A549 (cell line): Measurements from ENCODE around the gene SLC24A3. TPM values are rescaled to one million over a fixed set of nuclear protein-coding genes. Genes with fewer than 3 reads are reported as not detected.
A peak's percentile ranks its signal among the peaks of the same experiment; 100 is the strongest.

Experiments used
- ATAC-seq, 2 experiments: fragments of 200-7000 bp in 1 of 2; fragments of >200 bp in 1 of 2; cut with Nextera tagmentation in 1 of 2; cut with Tn5 transposase in 1 of 2; 3 replicates each; pipeline versions ENCODE4 v1.8.0 to v1.9.1; 2018 to 2020; ENCODE audit warnings: mild to moderate bottlenecking in 1 of 2, moderate library complexity in 1 of 2
- CTCF ChIA-PET: fragments of 300-600 bp; sonication (Branson Sonifier 250); formaldehyde crosslinking; extraction: SDS; loops from one replicate; lab custom pipeline; 2021; ENCODE audit warnings: antibody characterized with exemption, inconsistent platforms; lab: Yijun Ruan, JAX
- POLR2A ChIA-PET: fragments of 350-600 bp; formaldehyde crosslinking; extraction: SDS; loops from one replicate; lab custom pipeline; 2021; ENCODE audit warnings: antibody characterized with exemption, inconsistent platforms; lab: Yijun Ruan, JAX
- DNase-seq, 2 experiments: peaks; one replicate each; pipeline versions ENCODE4 v3.0.0 to v3.0.0-alpha.2; 2011 to 2016; ENCODE audit warnings: low read depth in 1 of 2, low spot score in 1 of 2
- FAIRE-seq: peaks from 2 replicates; lab custom pipeline; 2011; peaks lifted over from hg19 to GRCh38; lab: Jason Lieb, UNC
- H3K27ac ChIP-seq, 2 experiments: fragments of >200 bp; sonication (Bioruptor Twin); formaldehyde crosslinking; 3 replicates each; pipeline ENCODE4 v1.5.1; 2016 to 2017
- H3K4me1 ChIP-seq: fragments of >200 bp; sonication (Bioruptor Twin); formaldehyde crosslinking; 3 replicates; pipeline ENCODE4 v1.6.1; 2016
- H3K4me2 ChIP-seq: fragments of >200 bp; sonication (Bioruptor Twin); formaldehyde crosslinking; 3 replicates; pipeline ENCODE4 v1.6.1; 2016
- H3K4me3 ChIP-seq: fragments of >200 bp; sonication (Bioruptor Twin); formaldehyde crosslinking; 3 replicates; pipeline ENCODE4 v1.5.1; 2016
- H3K9me3 ChIP-seq: fragments of >200 bp; sonication (Bioruptor Twin); formaldehyde crosslinking; 3 replicates; pipeline ENCODE4 v1.6.1; 2016
- CBX8 ChIP-seq: fragments of 200-600 bp; sonication (generic); IDR thresholded peaks from 2 replicates; pipeline ENCODE4 v1.6.1; 2016
- CHD4 ChIP-seq: fragments of 200-600 bp; sonication (generic); IDR thresholded peaks from 2 replicates; pipeline ENCODE4 v1.6.1; 2016; ENCODE audit warnings: antibody characterized with exemption, mild to moderate bottlenecking, borderline replicate concordance
- CTCF ChIP-seq: fragments of >200 bp; sonication (Bioruptor Twin); formaldehyde crosslinking; IDR thresholded peaks from 3 replicates; pipeline ENCODE4 v1.5.1; 2016
- EHF ChIP-seq: fragments of 250-450 bp; sonication (Bioruptor Pico); IDR thresholded peaks from 2 replicates; pipeline ENCODE4 v1.5.0; 2020; ENCODE audit warnings: mild to moderate bottlenecking
- EHMT2 ChIP-seq: fragments of 200-600 bp; sonication (generic); IDR thresholded peaks from 2 replicates; pipeline ENCODE4 v1.6.1; 2016; ENCODE audit warnings: antibody characterized with exemption, low read depth, mild to moderate bottlenecking, moderate library complexity
- FOSL2 ChIP-seq, 2 experiments: fragments of 450-650 bp in 1 of 2; fragments of >200 bp in 1 of 2; sonication (Bioruptor Twin) in 1 of 2; formaldehyde crosslinking; IDR thresholded peaks; 2 replicates each; pipeline versions ENCODE4 v1.5.0 to v1.6.1; 2016 to 2020; ENCODE audit warnings: mild to moderate bottlenecking in 1 of 2, moderate library complexity in 1 of 2
- HEYL ChIP-seq: fragments of 250-450 bp; sonication (Bioruptor Pico); IDR thresholded peaks from 2 replicates; pipeline ENCODE4 v1.8.0; 2021; ENCODE audit warnings: mild to moderate bottlenecking, moderate library complexity
- HOXA7 ChIP-seq: fragments of 250-450 bp; sonication (Bioruptor Pico); IDR thresholded peaks from 2 replicates; pipeline ENCODE4 v1.5.0; 2020; ENCODE audit warnings: mild to moderate bottlenecking, moderate library complexity
- HOXB5 ChIP-seq: fragments of 250-450 bp; sonication (Bioruptor Pico); IDR thresholded peaks from 2 replicates; pipeline ENCODE4 v1.5.0; 2020; ENCODE audit warnings: mild to moderate bottlenecking, moderate library complexity
- JUN ChIP-seq, 2 experiments: fragments of >200 bp; sonication (Bioruptor Twin); formaldehyde crosslinking; IDR thresholded peaks; 2 replicates in 1 of 2; 3 replicates in 1 of 2; pipeline ENCODE4 v1.6.1; 2016 to 2017
- JUNB ChIP-seq: fragments of >200 bp; sonication (Bioruptor Twin); formaldehyde crosslinking; IDR thresholded peaks from 2 replicates; pipeline ENCODE4 v1.6.1; 2016
- KDM1A ChIP-seq: fragments of 200-600 bp; sonication (generic); IDR thresholded peaks from 2 replicates; pipeline ENCODE4 v1.6.1; 2016; ENCODE audit warnings: low read depth, mild to moderate bottlenecking
- KDM5A ChIP-seq: fragments of 200-600 bp; sonication (generic); IDR thresholded peaks from 2 replicates; pipeline ENCODE4 v1.6.1; 2016; ENCODE audit warnings: antibody characterized with exemption, mild to moderate bottlenecking
- MAFK ChIP-seq: fragments of 450-650 bp; IDR thresholded peaks from 2 replicates; pipeline ENCODE4 v1.6.1; 2014; ENCODE audit not compliant: partially characterized antibody
- NPAS2 ChIP-seq: fragments of 250-450 bp; sonication (Bioruptor Pico); IDR thresholded peaks from 2 replicates; pipeline ENCODE4 v1.8.0; 2022; ENCODE audit warnings: mild to moderate bottlenecking, moderate library complexity, borderline replicate concordance
- NR3C1 ChIP-seq: fragments of >200 bp; sonication (Bioruptor Twin); formaldehyde crosslinking; IDR thresholded peaks from 3 replicates; pipeline ENCODE4 v1.6.1; 2017
- POLR2A ChIP-seq: IDR thresholded peaks from 2 replicates; pipeline ENCODE4 v1.6.1; 2012; ENCODE audit warnings: mild to moderate bottlenecking, low read length
- POLR2AphosphoS2 ChIP-seq: conservative IDR thresholded peaks from 2 replicates; pipeline ENCODE4 v1.6.1; 2012; ENCODE audit warnings: low read length, improper control_type of control experiment, inconsistent platforms
- RCOR1 ChIP-seq: fragments of 150-350 bp; IDR thresholded peaks from 2 replicates; pipeline ENCODE4 v1.6.1; 2014; ENCODE audit warnings: antibody characterized with exemption, low read length, low read depth
- RFX5 ChIP-seq: fragments of 450-650 bp; IDR thresholded peaks from 2 replicates; pipeline ENCODE4 v1.7.1; 2014; ENCODE audit warnings: antibody characterized with exemption, mild to moderate bottlenecking, moderate library complexity
- RNF2 ChIP-seq: fragments of 200-600 bp; sonication (generic); IDR thresholded peaks from 2 replicates; pipeline ENCODE4 v1.6.1; 2016; ENCODE audit warnings: low read depth, mild to moderate bottlenecking, antibody characterized with exemption, moderate library complexity, borderline replicate concordance
- SMC3 ChIP-seq: fragments of >200 bp; sonication (Bioruptor Twin); formaldehyde crosslinking; IDR thresholded peaks from 3 replicates; pipeline ENCODE4 v1.6.1; 2018; ENCODE audit warnings: inconsistent platforms
- SREBF2 ChIP-seq: fragments of 450-650 bp; IDR thresholded peaks from 2 replicates; pipeline ENCODE4 v1.6.1; 2014; ENCODE audit warnings: mild to moderate bottlenecking, moderate library complexity
- ZC3H11A ChIP-seq: fragments of 450-650 bp; IDR thresholded peaks from 2 replicates; pipeline ENCODE4 v1.6.1; 2014; ENCODE audit warnings: antibody characterized with exemption, mild to moderate bottlenecking
- ZFP36 ChIP-seq: fragments of 450-650 bp; IDR thresholded peaks from 2 replicates; pipeline ENCODE4 v1.6.1; 2014; ENCODE audit warnings: borderline replicate concordance; ENCODE audit not compliant: partially characterized antibody
- ZNF302 ChIP-seq: fragments of 250-450 bp; sonication (Bioruptor Pico); IDR thresholded peaks from 2 replicates; pipeline ENCODE4 v1.9.0; 2021; ENCODE audit warnings: inconsistent platforms, mild to moderate bottlenecking, moderate library complexity
- ZSCAN20 ChIP-seq: fragments of 250-450 bp; sonication (Bioruptor Pico); IDR thresholded peaks from 2 replicates; pipeline ENCODE4 v1.8.0; 2022; ENCODE audit warnings: mild to moderate bottlenecking, moderate library complexity
- WGBS: methylation state at CpG from one replicate; pipeline ENCODE4 v1.1.6; 2017; ENCODE audit errors: missing lambda C conversion rate; 5-methylcytosine and 5-hydroxymethylcytosine counted together
- polyA plus RNA-seq, 4 experiments: library from polyadenylated mRNA; depleted of rRNA in 3 of 4; stranded (reverse); fragments of >200 nt; fragmentation: RNase III in 1 of 4; extraction: RNeasy Plus Mini Kit Qiagen cat#74134 plus additional on column Dnase treatment in 1 of 4; gene quantifications; 2 replicates in 3 of 4; 3 replicates in 1 of 4; pipeline ENCODE4 v1.2.3, GENCODE V29; 2011 to 2017

Gene SLC24A3
- polyA plus RNA-seq, 2 of the 4 experiments (the other 2 are of a cell fraction) = 0.08 TPM; not detected in 1

GRCh38 chr20:19431316-19431700 lies 218.9 kb downstream of the SLC24A3 start (continued):
- TF ChIP-seq ZSCAN20 (CRISPR knock-in tag) = no peak
- TF ChIP-seq SMC3 = no peak
- no peak for TF ChIP-seq ZFP36
- TF ChIP-seq JUN (IDR thresholded peaks at IDR 0.05) = no peak
- TF ChIP-seq CHD4 = no peak

GRCh38 chr20:19431906-19432305 lies 219.5 kb downstream of the SLC24A3 start:
- POLR2A ChIA-PET = no interaction called here
- no peak for FAIRE-seq
- Histone ChIP-seq H3K9me3 (no peaks in the 10 kb centered on the region), H3K4me3 (no peak overlapping the region), H3K27ac (no peak overlapping the region), H3K4me2 (no peak overlapping the region), H3K4me1 (no peaks in the 10 kb centered on the region)
- CTCF ChIA-PET = interaction anchor here (0.8 to 1.0 kb wide), 2 partner anchors 8 to 204 kb away, joined by 4 read pairs; no protein-coding TSS in a partner anchor
- no peak for DNase-seq
- WGBS = 4% methylated on average over 2 of the region's 2 CpGs
- TF ChIP-seq KDM5A (no peak), ZC3H11A (no peak)
- ATAC-seq = no peak

- Histone ChIP-seq H3K4me2 (no peak overlapping the region), H3K4me1 (no peaks in the 10 kb centered on the region), H3K27ac (no peak overlapping the region), H3K4me3 (no peak overlapping the region), H3K9me3 (no peaks in the 10 kb centered on the region)
- TF ChIP-seq POLR2AphosphoS2 (no peak), CTCF (no peak)
- ATAC-seq (no peak), FAIRE-seq (no peak), DNase-seq (no peak)
- 44% methylated on average over 10 of the region's 10 CpGs for WGBS
- ChIA-PET CTCF (interaction anchor here (0.6 kb wide), 1 partner anchor 1495 kb away, joined by 3 read pairs; no protein-coding TSS in a partner anchor), POLR2A (no interaction called here)
Measured at GRCh38 chr20:19433371-19434350, 221.2 kb downstream of the SLC24A3 start.

- no peak for DNase-seq
- no peak for FAIRE-seq
- Histone ChIP-seq H3K4me2 (no peak overlapping the region), H3K4me1 (no peaks in the 10 kb centered on the region), H3K27ac (no peak overlapping the region), H3K9me3 (no peaks in the 10 kb centered on the region), H3K4me3 (no peak overlapping the region)
- TF ChIP-seq NR3C1 (no peak), RCOR1 (no peak), NPAS2 (CRISPR knock-in tag) (no peak)
- ATAC-seq = no peak
- 0% methylated on average over 3 of the region's 3 CpGs for WGBS
- POLR2A ChIA-PET = no interaction called here
- CTCF ChIA-PET = interaction anchor here (1.0 kb wide), 2 partner anchors 9 to 16 kb away, joined by 3 read pairs; no protein-coding TSS in a partner anchor
Measured at GRCh38 chr20:19435316-19435715, 222.9 kb downstream of the SLC24A3 start.

GRCh38 chr20:19435821-19436220 lies 223.4 kb downstream of the SLC24A3 start:
- POLR2A ChIA-PET = no interaction called here
- FAIRE-seq (peak; percentile 23), DNase-seq (no peak), ATAC-seq (no peak)
- Histone ChIP-seq H3K4me3 (no peak overlapping the region), H3K4me2 (no peak overlapping the region), H3K4me1 (no peaks in the 10 kb centered on the region), H3K9me3 (no peaks in the 10 kb centered on the region), H3K27ac (no peak overlapping the region)
- CTCF ChIA-PET = interaction anchor here (1.0 kb wide), 1 partner anchor 10 kb away, joined by 3 read pairs; no protein-coding TSS in a partner anchor
- no peak for TF ChIP-seq RFX5
- no peak for TF ChIP-seq JUNB
- no peak for TF ChIP-seq RNF2
- TF ChIP-seq ZFP36 = no peak
- no peak for TF ChIP-seq ZSCAN20 (CRISPR knock-in tag)
- no peak for TF ChIP-seq HOXB5 (CRISPR knock-in tag)
- TF ChIP-seq HOXA7 = no peak
- TF ChIP-seq ZC3H11A = no peak
- TF ChIP-seq POLR2A = no peak
- no peak for TF ChIP-seq EHMT2
- TF ChIP-seq CHD4 = no peak
- TF ChIP-seq SREBF2 = no peak
- no peak for TF ChIP-seq ZNF302
- TF ChIP-seq NR3C1 = no peak
- no peak for TF ChIP-seq EHF
- TF ChIP-seq FOSL2 (IDR thresholded peaks at IDR 0.05) = no peak
- no peak for TF ChIP-seq FOSL2 (CRISPR knock-in tag; IDR thresholded peaks at IDR 0.05)
- TF ChIP-seq CBX8 = no peak
- no peak for TF ChIP-seq KDM1A
- no peak for TF ChIP-seq HEYL (CRISPR knock-in tag)
- TF ChIP-seq MAFK = no peak
